ENCODE measurements around the gene NRARP.

DNA sequence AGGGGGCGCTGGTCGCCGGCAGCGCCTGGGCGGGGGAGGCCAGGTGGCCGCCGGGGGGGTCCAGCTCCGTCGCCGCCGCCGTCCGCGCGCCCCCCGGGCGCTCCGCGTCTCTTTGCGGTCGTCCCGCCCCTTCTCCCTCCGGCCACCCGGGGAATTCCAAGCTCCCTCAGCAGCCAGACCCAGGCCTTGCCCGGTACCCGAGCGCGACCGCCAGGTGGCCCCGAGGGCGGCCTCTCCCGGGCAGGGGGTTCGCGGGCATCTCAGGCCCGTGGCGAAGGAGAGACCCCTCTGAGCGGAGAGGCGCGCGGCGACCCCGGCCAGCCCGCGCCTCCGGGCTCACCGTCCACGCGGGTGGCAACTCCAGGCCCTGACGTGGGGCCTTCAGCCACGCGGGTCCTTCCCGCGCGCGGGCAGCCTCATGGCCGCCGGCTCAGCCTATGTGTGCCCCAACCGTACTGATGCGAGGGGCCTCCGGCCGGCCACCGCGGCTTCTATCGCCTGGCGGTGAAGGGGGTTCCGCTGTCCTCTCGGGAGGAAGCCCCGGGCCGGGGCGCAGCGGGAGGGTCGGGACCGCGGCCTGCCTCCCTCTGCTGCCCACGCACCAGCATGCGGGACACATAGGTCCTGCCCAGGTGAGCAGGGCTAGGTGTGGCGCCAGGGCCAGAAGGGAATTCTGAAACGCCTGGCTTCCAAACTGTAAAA is 529 bp upstream of the NRARP start:
- TF ChIP-seq EZH2 (IDR thresholded peaks at IDR 0.05; ENCODE audit: insufficient read depth, poor library complexity, severe bottlenecking): no peak
- TF ChIP-seq EZH2phosphoT487 (IDR thresholded peaks at IDR 0.05; ENCODE audit: insufficient read depth, low read depth): no peak

Data from GM23248 (cell line).